ENCODE measurements around the gene KLHL42.
"Not testable (repeated sequence)": the region's sequence is repeated elsewhere in the genome, so short reads cannot be mapped to it uniquely, and the experiment has no call there.

Gene KLHL42

DNA sequence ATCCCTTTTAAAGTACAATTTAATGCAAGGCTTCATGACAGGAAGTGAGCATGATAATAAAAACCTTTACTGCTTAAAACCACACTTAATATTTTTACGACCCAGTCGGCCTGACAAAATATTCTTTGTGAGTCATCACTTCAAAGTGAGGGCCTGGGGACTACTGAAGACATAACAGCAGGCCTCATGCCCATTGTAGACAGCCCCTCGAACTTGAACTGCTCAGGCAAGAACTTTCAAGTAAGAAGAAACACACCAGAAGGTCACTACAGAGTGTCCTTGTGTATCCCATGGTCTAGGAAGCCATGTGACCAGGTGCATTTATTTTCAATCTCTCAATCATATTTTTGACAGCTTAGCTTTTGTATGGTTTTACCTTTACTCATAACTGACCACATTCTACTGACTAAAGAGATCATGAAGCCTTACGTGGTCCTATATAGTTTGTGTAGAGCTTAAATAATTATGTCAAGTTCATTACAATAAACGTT is 61.4 kb downstream of the KLHL42 start:
- no peak for DNase-seq (ENCODE audit: low read depth)
- no peak for TF ChIP-seq CTCF (conservative IDR thresholded peaks at IDR 0.05; ENCODE audit: low read length)
- H3K4me3 ChIP-seq (ENCODE audit: low read length), result no peak overlapping the region

- no peak for TF ChIP-seq CTCF (conservative IDR thresholded peaks at IDR 0.05; ENCODE audit: low read length)
- DNase-seq (ENCODE audit: low read depth), result peak; percentile 85
- H3K4me3 ChIP-seq (ENCODE audit: low read length), result no peak overlapping the region
Measured at GRCh38 chr12:27843714-27844245, 63.7 kb downstream of the KLHL42 start.

DNA sequence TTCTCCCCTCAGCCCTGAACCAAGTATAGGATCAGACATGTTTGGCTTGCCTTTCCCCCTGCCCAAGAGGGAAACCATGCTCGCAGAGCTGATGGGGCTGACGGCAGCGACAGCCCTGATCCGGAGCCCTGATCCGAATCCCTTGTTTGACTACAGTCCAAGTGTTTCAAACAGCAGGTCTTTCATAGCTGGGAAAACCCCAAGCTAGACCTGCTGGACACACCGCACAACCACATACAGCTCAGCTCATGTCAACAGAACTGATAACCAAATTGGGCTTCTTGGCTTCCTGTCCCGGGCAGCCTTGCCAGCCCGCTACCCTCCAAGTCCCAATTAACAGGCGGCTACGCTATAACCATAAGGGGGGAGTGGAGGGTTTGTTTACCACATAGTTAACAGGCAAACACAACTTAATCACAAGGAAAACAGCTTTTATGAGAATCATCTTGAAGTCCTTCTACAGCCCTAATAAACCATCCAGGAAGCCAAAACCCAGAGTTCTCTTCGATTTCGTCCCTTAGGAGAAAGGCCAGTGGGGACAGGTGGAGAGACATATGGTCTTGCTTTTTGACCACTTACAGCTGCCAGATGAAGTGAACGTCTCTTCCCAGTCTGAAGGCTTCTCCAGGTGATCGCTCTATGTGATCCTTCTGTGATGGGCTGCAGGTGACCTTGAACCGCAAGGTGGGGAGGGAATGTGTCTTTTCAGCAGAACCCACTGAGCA is 64.5 kb downstream of the KLHL42 start:
- TF ChIP-seq CTCF (conservative IDR thresholded peaks at IDR 0.05; ENCODE audit: low read length), result no peak
- no peak for DNase-seq (ENCODE audit: low read depth)
- H3K4me3 ChIP-seq (ENCODE audit: low read length), result no peak overlapping the region

- no peak for TF ChIP-seq CTCF (conservative IDR thresholded peaks at IDR 0.05; ENCODE audit: low read length)
- no peak for DNase-seq (ENCODE audit: low read depth)
- no peak overlapping the region for H3K4me3 ChIP-seq (ENCODE audit: low read length)
Measured at GRCh38 chr12:27845187-27845586, 65.2 kb downstream of the KLHL42 start.

GRCh38 chr12:27845706-27846105 is 65.7 kb downstream of the KLHL42 start:
- H3K4me3 ChIP-seq (ENCODE audit: low read length); DNase-seq (ENCODE audit: low read depth): not testable (repeated sequence)

GRCh38 chr12:27847293-27847692 is 67.3 kb downstream of the KLHL42 start:
- DNase-seq (ENCODE audit: low read depth), result not testable (repeated sequence)

DNA sequence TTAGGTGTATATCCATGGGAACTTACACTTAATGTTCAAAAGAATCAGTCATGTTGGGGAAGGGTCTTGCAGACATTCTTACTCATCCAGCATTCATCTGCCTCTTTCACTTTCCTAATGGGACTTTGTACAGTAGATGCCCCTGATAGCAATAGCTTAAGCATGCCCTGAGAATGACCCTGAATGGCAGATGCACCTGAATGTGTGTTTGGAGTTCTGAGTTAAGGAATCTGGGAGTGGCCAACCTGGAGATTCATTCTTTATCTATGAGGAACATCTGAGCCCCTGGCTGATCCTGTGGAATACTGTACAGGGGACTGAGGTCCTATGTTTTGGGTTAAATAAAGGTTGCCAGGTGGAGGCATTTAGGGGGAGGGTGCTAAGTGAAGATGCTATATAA is 71.3 kb downstream of the KLHL42 start:
- no peak for DNase-seq (ENCODE audit: low read depth)
- H3K4me3 ChIP-seq (ENCODE audit: low read length), result no peak overlapping the region
- no peak for TF ChIP-seq CTCF (conservative IDR thresholded peaks at IDR 0.05; ENCODE audit: low read length)

More at GRCh38 chr12:27847293-27847692, 67.3 kb downstream of the KLHL42 start:
- H3K4me3 ChIP-seq (ENCODE audit: low read length), result not testable (repeated sequence)

GRCh38 chr12:27852117-27852516 is 72.1 kb downstream of the KLHL42 start:
- DNase-seq (ENCODE audit: low read depth), result no peak
- H3K4me3 ChIP-seq (ENCODE audit: low read length), result no peak overlapping the region
- no peak for TF ChIP-seq CTCF (conservative IDR thresholded peaks at IDR 0.05; ENCODE audit: low read length)

Measured in AG10803 (cell line).